C4-2B (cell line): ENCODE data around the gene CCDC34.

Experiments used
- H3K27ac ChIP-seq: fragments of 450-650 bp; 2 replicates; pipeline ENCODE4 v1.5.1; 2017
- ZFX ChIP-seq: fragments of 450-650 bp; IDR thresholded peaks from 2 replicates; pipeline ENCODE4 v1.6.1; 2017
- TF ChIP-seq, protein P1 (sequence below): fragments of 450-650 bp; conservative IDR thresholded peaks from 2 replicates; pipeline ENCODE4 v1.5.1; 2017; ENCODE audit warnings: mild to moderate bottlenecking

The CCDC34 gene

DNA sequence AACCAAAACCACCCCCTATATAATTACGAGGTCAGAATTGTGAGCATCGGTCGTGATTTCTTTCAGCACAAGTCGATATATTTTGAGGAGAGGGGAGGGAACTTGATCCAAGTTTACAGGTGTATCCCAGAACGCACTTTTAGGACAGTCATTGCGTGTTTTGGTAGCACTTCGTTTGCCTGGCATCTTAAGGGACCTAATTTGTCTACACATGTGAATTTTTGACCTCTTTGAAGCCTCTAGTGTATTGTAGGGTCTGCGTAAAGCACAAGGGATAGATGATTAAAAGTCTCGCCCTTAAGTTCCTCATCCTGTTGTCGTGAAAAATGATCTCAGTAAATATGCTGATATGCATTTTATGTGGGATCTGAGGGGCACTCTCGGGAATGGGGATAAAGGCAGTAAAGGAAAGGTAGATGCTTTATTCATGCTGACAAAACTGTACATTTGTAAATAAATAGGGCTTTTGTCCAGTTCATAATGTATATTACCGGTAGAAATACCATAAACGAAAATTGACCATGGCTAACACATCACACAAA, 632 bp upstream of the CCDC34 start:
- peak overlapping the region; percentile 68 for H3K27ac ChIP-seq
- no peak for TF ChIP-seq ZFX
- TF ChIP-seq, protein P1, sequence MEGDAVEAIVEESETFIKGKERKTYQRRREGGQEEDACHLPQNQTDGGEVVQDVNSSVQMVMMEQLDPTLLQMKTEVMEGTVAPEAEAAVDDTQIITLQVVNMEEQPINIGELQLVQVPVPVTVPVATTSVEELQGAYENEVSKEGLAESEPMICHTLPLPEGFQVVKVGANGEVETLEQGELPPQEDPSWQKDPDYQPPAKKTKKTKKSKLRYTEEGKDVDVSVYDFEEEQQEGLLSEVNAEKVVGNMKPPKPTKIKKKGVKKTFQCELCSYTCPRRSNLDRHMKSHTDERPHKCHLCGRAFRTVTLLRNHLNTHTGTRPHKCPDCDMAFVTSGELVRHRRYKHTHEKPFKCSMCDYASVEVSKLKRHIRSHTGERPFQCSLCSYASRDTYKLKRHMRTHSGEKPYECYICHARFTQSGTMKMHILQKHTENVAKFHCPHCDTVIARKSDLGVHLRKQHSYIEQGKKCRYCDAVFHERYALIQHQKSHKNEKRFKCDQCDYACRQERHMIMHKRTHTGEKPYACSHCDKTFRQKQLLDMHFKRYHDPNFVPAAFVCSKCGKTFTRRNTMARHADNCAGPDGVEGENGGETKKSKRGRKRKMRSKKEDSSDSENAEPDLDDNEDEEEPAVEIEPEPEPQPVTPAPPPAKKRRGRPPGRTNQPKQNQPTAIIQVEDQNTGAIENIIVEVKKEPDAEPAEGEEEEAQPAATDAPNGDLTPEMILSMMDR, result no peak

DNA sequence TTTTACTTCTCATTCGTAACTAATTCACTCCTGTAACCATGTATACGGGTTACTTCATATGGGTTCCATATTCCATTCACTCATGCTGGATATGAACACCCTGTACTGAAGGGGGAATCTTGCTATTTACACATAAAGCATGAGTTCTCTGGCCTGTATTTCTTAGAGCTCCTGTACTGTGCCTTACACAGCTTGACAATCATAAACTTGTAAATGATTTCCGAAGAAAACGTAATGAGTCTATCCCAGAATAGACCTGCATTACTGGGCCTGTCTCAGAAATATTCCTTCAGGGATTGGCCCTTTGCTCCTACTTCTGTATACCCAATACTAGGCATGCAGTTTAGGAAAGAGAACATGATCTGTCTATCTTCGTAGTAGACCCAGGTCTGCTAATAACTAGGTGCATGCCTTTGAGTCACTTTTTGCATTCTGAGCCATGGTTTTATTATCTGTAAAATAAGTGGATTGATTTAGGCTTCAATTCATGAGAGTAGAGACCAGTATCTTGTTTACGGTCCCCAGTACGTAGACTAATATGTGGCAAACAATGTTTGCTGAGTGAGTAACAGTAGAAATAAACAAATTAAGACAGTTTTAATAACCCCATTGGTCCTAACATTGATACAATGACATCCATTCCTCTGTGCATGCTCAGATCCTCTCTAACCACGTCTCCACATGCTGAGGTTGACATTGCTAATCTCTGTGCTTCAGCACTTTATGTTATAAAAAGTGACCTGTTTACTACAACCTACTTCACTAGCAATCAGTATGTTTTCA, 1.2 kb downstream of the CCDC34 start:
- no peak overlapping the region for H3K27ac ChIP-seq

DNA sequence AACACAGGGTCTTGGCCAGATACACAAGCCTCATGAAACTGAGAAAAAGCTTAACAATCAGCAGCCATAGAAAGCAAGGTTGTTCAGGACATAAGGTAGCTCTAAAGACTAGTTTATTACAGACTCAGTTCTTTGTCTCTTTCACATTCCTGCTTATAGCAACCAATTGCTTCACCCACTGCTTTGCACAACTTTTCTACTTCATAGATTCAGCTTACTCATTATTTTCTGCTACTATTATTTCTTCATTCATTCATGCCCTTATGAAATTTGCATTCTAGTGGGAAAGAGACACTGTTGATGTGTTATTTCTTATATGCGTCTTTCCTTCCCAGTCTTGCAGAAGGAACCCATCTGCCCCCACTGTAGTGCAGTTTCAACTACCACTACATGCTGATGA, 4.7 kb downstream of the CCDC34 start:
- TF ChIP-seq, protein P1, result no peak
- TF ChIP-seq ZFX, result no peak
- no peak overlapping the region for H3K27ac ChIP-seq

More for the DNA sequence above, 1.2 kb downstream of the CCDC34 start:
- no peak for TF ChIP-seq ZFX
- TF ChIP-seq, protein P1, result no peak

DNA sequence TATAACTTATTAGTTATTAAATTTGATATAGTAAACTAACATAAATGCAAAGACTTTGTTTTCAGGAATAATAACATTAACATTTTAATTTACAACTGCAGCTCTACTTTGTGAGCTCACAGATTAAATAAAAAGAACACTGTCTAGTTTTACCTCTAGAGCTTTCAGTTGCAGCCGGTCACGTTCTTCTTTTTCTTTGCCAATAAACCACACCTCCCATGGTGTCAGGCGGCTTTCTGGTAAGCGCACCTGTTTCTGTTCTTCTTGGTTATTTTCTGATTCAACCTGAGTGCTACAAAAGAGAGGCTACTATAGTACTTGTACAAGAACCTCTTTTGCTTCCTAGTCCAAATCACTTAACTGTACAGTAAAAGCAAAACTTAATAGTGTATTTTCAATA, 5.8 kb downstream of the CCDC34 start:
- TF ChIP-seq ZFX, result no peak
- TF ChIP-seq, protein P1, result no peak
- H3K27ac ChIP-seq, result no peak overlapping the region

DNA sequence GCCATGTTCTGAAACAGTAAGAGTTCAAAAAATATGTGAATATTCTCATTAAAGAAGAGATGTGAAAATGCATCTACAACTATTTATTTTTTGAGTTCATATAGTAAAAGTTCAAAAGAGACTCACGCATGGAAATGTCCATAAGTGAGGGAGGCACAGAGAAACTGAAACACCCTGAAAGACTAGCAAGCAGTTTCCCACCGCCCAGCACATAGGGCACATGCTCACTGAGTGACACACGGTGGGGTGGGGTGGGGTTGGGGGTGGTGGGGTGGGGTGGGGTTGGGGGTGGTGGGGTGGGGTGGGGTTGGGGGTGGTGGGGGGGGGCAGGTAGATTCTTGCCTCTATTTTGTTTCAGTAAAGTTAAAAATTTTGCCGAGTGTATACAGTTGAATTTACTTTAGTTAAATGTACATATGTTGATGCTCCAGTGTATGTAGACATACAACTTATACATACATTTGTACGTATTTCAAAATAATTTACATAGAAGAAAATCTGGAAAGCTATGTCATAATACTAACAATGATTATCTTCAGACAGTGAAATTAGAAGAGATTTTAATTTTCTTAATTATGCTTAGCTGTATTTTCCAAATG, 6.3 kb downstream of the CCDC34 start:
- no peak overlapping the region for H3K27ac ChIP-seq
- TF ChIP-seq, protein P1, result no peak
- no peak for TF ChIP-seq ZFX

DNA sequence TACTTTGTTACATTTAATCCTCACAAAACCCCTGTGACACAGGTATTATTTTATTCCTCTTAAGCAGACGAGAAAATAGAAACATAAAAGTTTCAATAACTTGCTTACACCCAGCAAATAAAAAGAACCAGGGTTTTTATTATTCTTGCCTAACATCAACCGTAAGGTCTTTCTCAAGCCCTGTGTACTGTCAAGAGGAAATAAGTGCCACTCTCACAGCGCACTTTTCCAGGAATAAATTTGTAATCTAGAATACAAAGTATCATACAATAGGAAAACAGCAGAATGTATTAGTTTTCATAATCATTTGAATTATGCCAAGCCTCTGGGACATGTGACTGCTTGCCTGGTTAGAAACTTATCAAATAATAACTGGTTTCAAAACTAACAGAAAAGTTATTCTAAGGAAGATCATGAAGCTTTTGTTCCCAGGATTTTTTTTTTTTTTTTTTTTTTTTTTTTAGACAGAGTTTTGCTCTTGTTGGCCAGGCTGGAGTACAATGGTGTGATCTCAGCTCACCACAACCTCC, 7.4 kb downstream of the CCDC34 start:
- H3K27ac ChIP-seq, result no peak overlapping the region
- no peak for TF ChIP-seq ZFX
- TF ChIP-seq, protein P1, result no peak
